ENCODE measurements around the gene SLC27A5.
"Not testable (repeated sequence)": the region's sequence is repeated elsewhere in the genome, so short reads cannot be mapped to it uniquely, and the experiment has no call there.

SLC27A5 gene

GRCh38 chr19:58550362-58551122 lies 38.8 kb upstream of the SLC27A5 start:
- DNase-seq (ENCODE audit: low read depth in 2 of 3, low spot score in 2 of 3) = no peak

GRCh38 chr19:58549664-58550361 lies 38.0 kb upstream of the SLC27A5 start:
- DNase-seq (ENCODE audit: low read depth in 2 of 3, low spot score in 2 of 3) = no peak

GRCh38 chr19:58548859-58549663 lies 37.3 kb upstream of the SLC27A5 start:
- DNase-seq (ENCODE audit: low read depth in 2 of 3, low spot score in 2 of 3) = no peak

GRCh38 chr19:58547323-58548312 lies 35.8 kb upstream of the SLC27A5 start:
- no peak for DNase-seq (ENCODE audit: low read depth in 2 of 3, low spot score in 2 of 3)

- no peak for DNase-seq (ENCODE audit: low read depth in 2 of 3, low spot score in 2 of 3)
Observed at GRCh38 chr19:58546019-58546530, 34.3 kb upstream of the SLC27A5 start.

GRCh38 chr19:58545286-58546018 lies 33.7 kb upstream of the SLC27A5 start:
- DNase-seq (ENCODE audit: low read depth in 2 of 3, low spot score in 2 of 3) = no peak

GRCh38 chr19:58544591-58545285 lies 32.9 kb upstream of the SLC27A5 start:
- no peak for DNase-seq (ENCODE audit: low read depth in 2 of 3, low spot score in 2 of 3)

GRCh38 chr19:58543826-58544590 lies 32.2 kb upstream of the SLC27A5 start, which contains the start of gene TRIM28:
TSS of gene TRIM28 (plus strand) at chr19:58544064. CDS start at chr19:58544758, 694 bp downstream.
- DNase-seq (ENCODE audit: low read depth in 2 of 3, low spot score in 2 of 3) = peak; percentile 99 to 100 (median 100)

- not testable (repeated sequence) for DNase-seq (ENCODE audit: low read depth in 2 of 3, low spot score in 2 of 3)
Observed at GRCh38 chr19:58542641-58543372, 31.0 kb upstream of the SLC27A5 start.

GRCh38 chr19:58539169-58539559 lies 27.4 kb upstream of the SLC27A5 start:
- DNase-seq (ENCODE audit: low read depth in 2 of 3, low spot score in 2 of 3) = not testable (repeated sequence)

- peak in 1 of 3 experiments; percentile 20 for DNase-seq (ENCODE audit: low read depth in 2 of 3, low spot score in 2 of 3)
Observed at GRCh38 chr19:58538257-58539168, 26.7 kb upstream of the SLC27A5 start.

GRCh38 chr19:58536852-58537798 lies 25.3 kb upstream of the SLC27A5 start:
- no peak for DNase-seq (ENCODE audit: low read depth in 2 of 3, low spot score in 2 of 3)

GRCh38 chr19:58535857-58536256 lies 24.1 kb upstream of the SLC27A5 start:
- DNase-seq (ENCODE audit: low read depth in 2 of 3, low spot score in 2 of 3) = no peak

- no peak for DNase-seq (ENCODE audit: low read depth in 2 of 3, low spot score in 2 of 3)
Observed at GRCh38 chr19:58531034-58531840, 19.4 kb upstream of the SLC27A5 start.
